Loucy (cell line): ENCODE data around the gene SLC28A1.
"Not testable (repeated sequence)": the region's sequence is repeated elsewhere in the genome, so short reads cannot be mapped to it uniquely, and the experiment has no call there.

Source experiments
- CTCF ChIP-seq: fragments of 200-600 bp; sonication (generic); conservative IDR thresholded peaks from 2 replicates; pipeline ENCODE4 v1.5.1; 2014; ENCODE audit warnings: mild to moderate bottlenecking, antibody characterized with exemption, low read length
- EZH2phosphoT487 ChIP-seq: fragments of 200-600 bp; IDR thresholded peaks from 2 replicates; pipeline ENCODE4 v1.6.1; 2018; ENCODE audit warnings: antibody characterized with exemption, mild to moderate bottlenecking, moderate library complexity, borderline replicate concordance

- not testable (repeated sequence) for TF ChIP-seq CTCF, EZH2phosphoT487
Observed at GRCh38 chr15:84924821-84925569, 40.5 kb downstream of the SLC28A1 start.
